SU-DHL-6 (cell line): Measurements from ENCODE around the gene UBB.
A peak's percentile ranks its signal among the peaks of the same experiment; 100 is the strongest.

Experiments
- H2AFZ ChIP-seq: fragments of 200-600 bp; sonication (generic); 2 replicates; pipeline ENCODE4 v1.6.1; 2014; ENCODE audit warnings: low read depth, mild to moderate bottlenecking, moderate library complexity, mixed read lengths, antibody characterized with exemption, low read length; ENCODE audit not compliant: severe bottlenecking
- H3F3A ChIP-seq: fragments of 200-600 bp; shearing (Covaris generic); 2 replicates; pipeline ENCODE4 v1.6.0; 2016; ENCODE audit warnings: antibody characterized with exemption, mild to moderate bottlenecking; ENCODE audit not compliant: insufficient read depth
- H3K27ac ChIP-seq: fragments of 200-600 bp; sonication (generic); 2 replicates; pipeline ENCODE4 v1.5.1; 2016; ENCODE audit warnings: low read depth, mild to moderate bottlenecking, low read length, moderate library complexity, mixed read lengths
- H3K27me3 ChIP-seq: fragments of 200-600 bp; sonication (generic), shearing (Covaris generic); 2 replicates; pipeline ENCODE4 v1.6.0; 2014; ENCODE audit warnings: mild to moderate bottlenecking, low read length
- H3K36me3 ChIP-seq: fragments of 200-600 bp; sonication (generic); 2 replicates; pipeline ENCODE4 v1.6.1; 2014; ENCODE audit warnings: mild to moderate bottlenecking, low read length, mixed read lengths
- H3K4me2 ChIP-seq: fragments of 300-600, 200-600 bp; shearing (Covaris generic), sonication (generic); 2 replicates; pipeline ENCODE4 v1.6.0; 2014; ENCODE audit warnings: low read length, low read depth, mild to moderate bottlenecking; ENCODE audit not compliant: poor library complexity, severe bottlenecking
- H3K4me3 ChIP-seq: fragments of 200-600 bp; sonication (generic); 2 replicates; pipeline ENCODE4 v1.5.1; 2014; ENCODE audit warnings: antibody characterized with exemption, low read length, mild to moderate bottlenecking, mixed read lengths; ENCODE audit not compliant: insufficient read depth, poor library complexity, severe bottlenecking
- H3K79me2 ChIP-seq: fragments of 200-600 bp; sonication (generic); 2 replicates; pipeline ENCODE4 v1.6.1; 2014; ENCODE audit warnings: mild to moderate bottlenecking, low read length, moderate library complexity; ENCODE audit not compliant: insufficient read depth
- H3K9ac ChIP-seq: fragments of 200-600 bp; sonication (generic); 2 replicates; pipeline ENCODE4 v1.7.0; 2014; ENCODE audit warnings: mild to moderate bottlenecking, low read length
- H3K9me2 ChIP-seq: fragments of 200-600 bp; sonication (generic); replicated peaks from 2 replicates; pipeline ENCODE4 v1.6.1; 2014; ENCODE audit warnings: low read length; ENCODE audit not compliant: insufficient read depth
- H3K9me3 ChIP-seq: fragments of 200-600 bp; sonication (generic); 2 replicates; pipeline ENCODE4 v1.6.1; 2014; ENCODE audit warnings: low read length, mixed read lengths; ENCODE audit not compliant: insufficient read depth
- H4K20me1 ChIP-seq: fragments of 200-600 bp; sonication (generic); 2 replicates; pipeline ENCODE4 v1.6.1; 2014; ENCODE audit warnings: low read depth, mild to moderate bottlenecking, antibody characterized with exemption, low read length, moderate library complexity, mixed read lengths
- EZH2phosphoT487 ChIP-seq: fragments of 200-600 bp; sonication (generic), shearing (Covaris generic); conservative IDR thresholded peaks from 2 replicates; pipeline ENCODE4 v1.6.1; 2018; ENCODE audit warnings: mild to moderate bottlenecking, antibody characterized with exemption, low read length, moderate library complexity, mixed read lengths
- TF ChIP-seq, protein P1 (sequence below): fragments of 200-600 bp; sonication (generic); IDR thresholded peaks from one replicate; pipeline ENCODE4 v1.5.1; 2017; ENCODE audit warnings: antibody characterized with exemption, mild to moderate bottlenecking, low read length, moderate library complexity; ENCODE audit not compliant: insufficient read depth, poor library complexity, severe bottlenecking

The UBB gene

DNA sequence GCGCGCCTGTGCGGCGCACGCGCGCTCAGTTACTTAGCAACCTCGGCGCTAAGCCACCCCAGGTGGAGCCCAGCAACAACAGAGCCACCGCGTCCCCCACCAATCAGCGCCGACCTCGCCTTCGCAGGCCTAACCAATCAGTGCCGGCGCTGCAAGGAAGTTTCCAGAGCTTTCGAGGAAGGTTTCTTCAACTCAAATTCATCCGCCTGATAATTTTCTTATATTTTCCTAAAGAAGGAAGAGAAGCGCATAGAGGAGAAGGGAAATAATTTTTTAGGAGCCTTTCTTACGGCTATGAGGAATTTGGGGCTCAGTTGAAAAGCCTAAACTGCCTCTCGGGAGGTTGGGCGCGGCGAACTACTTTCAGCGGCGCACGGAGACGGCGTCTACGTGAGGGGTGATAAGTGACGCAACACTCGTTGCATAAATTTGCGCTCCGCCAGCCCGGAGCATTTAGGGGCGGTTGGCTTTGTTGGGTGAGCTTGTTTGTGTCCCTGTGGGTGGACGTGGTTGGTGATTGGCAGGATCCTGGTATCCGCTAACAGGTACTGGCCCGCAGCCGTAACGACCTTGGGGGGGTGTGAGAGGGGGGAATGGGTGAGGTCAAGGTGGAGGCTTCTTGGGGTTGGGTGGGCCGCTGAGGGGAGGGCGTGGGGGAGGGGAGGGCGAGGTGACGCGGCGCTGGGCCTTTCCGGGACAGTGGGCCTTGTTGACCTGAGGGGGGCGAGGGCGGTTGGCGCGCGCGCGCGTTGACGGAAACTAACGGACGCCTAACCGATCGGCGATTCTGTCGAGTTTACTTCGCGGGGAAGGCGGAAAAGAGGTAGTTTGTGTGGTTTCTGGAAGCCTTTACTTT, at the start of gene UBB:
UBB (plus strand) TSS at position 452 of the 856 bp plus-strand sequence. CDS start 817 bp downstream, outside the sequence.
- peak within 1 kb of the TSS; percentile 70 for H3K9ac ChIP-seq
- peak within 1 kb of the TSS; percentile 87 for H3K4me3 ChIP-seq
- peak within 1 kb of the TSS; percentile 85 for H3K4me2 ChIP-seq
- H4K20me1 ChIP-seq = no peaks in the 10 kb centered on the region
- H2AFZ ChIP-seq = peak within 1 kb of the TSS; percentile 89
- H3K9me2 ChIP-seq = no peaks in the 10 kb centered on the region
- no peak for TF ChIP-seq EZH2phosphoT487
- TF ChIP-seq, protein P1, sequence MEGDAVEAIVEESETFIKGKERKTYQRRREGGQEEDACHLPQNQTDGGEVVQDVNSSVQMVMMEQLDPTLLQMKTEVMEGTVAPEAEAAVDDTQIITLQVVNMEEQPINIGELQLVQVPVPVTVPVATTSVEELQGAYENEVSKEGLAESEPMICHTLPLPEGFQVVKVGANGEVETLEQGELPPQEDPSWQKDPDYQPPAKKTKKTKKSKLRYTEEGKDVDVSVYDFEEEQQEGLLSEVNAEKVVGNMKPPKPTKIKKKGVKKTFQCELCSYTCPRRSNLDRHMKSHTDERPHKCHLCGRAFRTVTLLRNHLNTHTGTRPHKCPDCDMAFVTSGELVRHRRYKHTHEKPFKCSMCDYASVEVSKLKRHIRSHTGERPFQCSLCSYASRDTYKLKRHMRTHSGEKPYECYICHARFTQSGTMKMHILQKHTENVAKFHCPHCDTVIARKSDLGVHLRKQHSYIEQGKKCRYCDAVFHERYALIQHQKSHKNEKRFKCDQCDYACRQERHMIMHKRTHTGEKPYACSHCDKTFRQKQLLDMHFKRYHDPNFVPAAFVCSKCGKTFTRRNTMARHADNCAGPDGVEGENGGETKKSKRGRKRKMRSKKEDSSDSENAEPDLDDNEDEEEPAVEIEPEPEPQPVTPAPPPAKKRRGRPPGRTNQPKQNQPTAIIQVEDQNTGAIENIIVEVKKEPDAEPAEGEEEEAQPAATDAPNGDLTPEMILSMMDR = no peak
- no peaks in the 10 kb centered on the region for H3K27me3 ChIP-seq
- peaks cover 21% of the 10 kb centered on the region for H3F3A ChIP-seq
- H3K36me3 ChIP-seq = no peaks in the 10 kb centered on the region
- H3K79me2 ChIP-seq = peaks cover 9% of the 10 kb centered on the region
- H3K27ac ChIP-seq = peak within 1 kb of the TSS; percentile 58
- no peaks in the 10 kb centered on the region for H3K9me3 ChIP-seq

- Histone ChIP-seq H2AFZ (no peak overlapping the region), H3K27me3 (no peaks in the 10 kb centered on the region), H3K9ac (no peak overlapping the region), H3K9me3 (no peaks in the 10 kb centered on the region), H3K4me2 (no peak overlapping the region), H3K27ac (no peak overlapping the region), H3F3A (peaks cover 4% of the 10 kb centered on the region; the same call in 1 of the 2 replicates), H3K9me2 (no peaks in the 10 kb centered on the region), H4K20me1 (no peaks in the 10 kb centered on the region), H3K79me2 (no peaks in the 10 kb centered on the region), H3K36me3 (no peaks in the 10 kb centered on the region), H3K4me3 (no peak overlapping the region)
- TF ChIP-seq, protein P1 = no peak
- no peak for TF ChIP-seq EZH2phosphoT487
Measured at GRCh38 chr17:16338391-16338790, 42.5 kb upstream of the UBB start.

DNA sequence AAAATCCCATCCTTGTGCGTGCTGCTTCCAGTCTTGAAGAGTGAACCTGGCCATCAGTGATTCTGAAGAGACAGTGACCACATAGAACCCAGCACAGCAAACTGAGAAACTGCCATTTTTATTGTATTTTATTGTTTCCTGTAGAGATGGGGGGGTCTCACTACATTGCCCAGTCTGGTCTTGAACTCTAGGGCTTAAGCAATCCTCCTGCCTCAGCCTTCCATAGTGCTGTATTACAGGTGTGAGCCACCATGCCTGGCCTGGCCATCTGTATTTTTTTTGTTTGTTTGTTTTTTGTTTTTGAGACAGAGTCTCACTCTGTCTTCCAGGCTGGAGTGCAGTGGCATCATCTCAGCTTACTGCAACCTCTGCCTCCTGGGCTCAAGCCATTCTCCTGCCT, 41.5 kb upstream of the UBB start:
- Histone ChIP-seq H3K9ac (no peak overlapping the region), H2AFZ (no peak overlapping the region), H3K4me3 (no peak overlapping the region), H3K9me3 (no peaks in the 10 kb centered on the region), H3F3A (peaks cover 4% of the 10 kb centered on the region; the same call in 1 of the 2 replicates), H3K79me2 (no peaks in the 10 kb centered on the region), H3K9me2 (no peaks in the 10 kb centered on the region), H4K20me1 (no peaks in the 10 kb centered on the region), H3K27me3 (no peaks in the 10 kb centered on the region), H3K4me2 (no peak overlapping the region), H3K36me3 (no peaks in the 10 kb centered on the region), H3K27ac (no peak overlapping the region)
- TF ChIP-seq, protein P1 = no peak
- no peak for TF ChIP-seq EZH2phosphoT487
